SK-N-MC (cell line): ENCODE results near the gene NEDD8.
A peak's percentile ranks its signal among the peaks of the same experiment; 100 is the strongest.

Experiments used
- DNase-seq: peaks from one replicate; pipeline ENCODE4 v3.0.0-alpha.2; 2011; ENCODE audit warnings: low read depth, low spot score
- H3K27ac ChIP-seq: fragments of 200-600 bp; sonication (generic); 2 replicates; pipeline ENCODE4 v1.5.1; 2016; ENCODE audit warnings: mixed run types
- H3K36me3 ChIP-seq: fragments of 200-600 bp; sonication (generic); 2 replicates; pipeline ENCODE4 v1.6.1; 2017; ENCODE audit warnings: antibody characterized with exemption, low read length, mixed read lengths; ENCODE audit not compliant: insufficient read depth
- H3K4me3 ChIP-seq: fragments of 200-600 bp; sonication (generic); 2 replicates; pipeline ENCODE4 v1.5.1; 2016
- H3K9ac ChIP-seq: fragments of 200-600 bp; sonication (generic); 2 replicates; pipeline ENCODE4 v1.8.0; 2017; ENCODE audit warnings: mixed run types, mixed read lengths; ENCODE audit not compliant: insufficient read length
- H3K9me3 ChIP-seq: fragments of 200-600 bp; sonication (generic); 2 replicates; pipeline ENCODE4 v1.6.1; 2017; ENCODE audit warnings: low read depth, mild to moderate bottlenecking, antibody characterized with exemption, low read length, moderate library complexity, mixed read lengths
- EZH2 ChIP-seq: fragments of 200-600 bp; sonication (generic); IDR thresholded peaks from one replicate; pipeline ENCODE4 v1.6.1; 2017; ENCODE audit warnings: antibody characterized with exemption
- FOXP2 ChIP-seq: optimal IDR thresholded peaks from 2 replicates; pipeline ENCODE3; 2011; ENCODE audit warnings: mild to moderate bottlenecking, moderate library complexity; ENCODE audit not compliant: insufficient read depth; ENCODE audit errors: extremely low read length, control extremely low read depth
- POLR2AphosphoS5 ChIP-seq: IDR thresholded peaks from 2 replicates; pipeline ENCODE4 v1.6.1; 2012; ENCODE audit warnings: mild to moderate bottlenecking, low read depth, low read length, borderline replicate concordance

Gene NEDD8

DNA sequence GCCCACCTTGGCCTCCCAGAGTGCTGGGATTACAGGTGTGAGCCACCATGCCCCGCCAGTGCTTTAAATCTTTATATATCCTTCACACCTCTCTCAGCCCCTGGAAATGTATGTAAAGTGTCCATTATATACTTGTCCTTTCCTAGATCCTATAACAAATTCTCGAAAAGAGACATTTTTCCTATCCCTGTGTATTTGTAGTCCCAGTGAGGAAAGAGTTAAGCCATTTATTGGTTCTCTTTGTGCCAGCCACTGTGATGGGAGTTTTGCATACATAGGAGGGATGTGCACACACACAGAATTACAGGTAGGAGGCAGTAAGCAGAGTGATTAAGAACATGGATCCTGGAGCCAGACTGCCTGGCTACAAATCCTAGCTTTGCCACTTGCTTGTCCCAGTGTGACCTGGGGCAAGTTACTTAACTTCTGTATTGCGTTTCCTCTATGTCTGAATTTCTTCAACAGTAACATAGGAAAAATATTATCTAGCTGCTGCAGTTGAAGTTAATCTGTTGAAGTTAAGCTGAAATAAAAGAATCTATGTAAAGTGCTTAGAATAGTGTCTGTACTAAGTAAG is 41.3 kb upstream of the NEDD8 start:
- no peak overlapping the region for H3K4me3 ChIP-seq
- no peaks in the 10 kb centered on the region for H3K9me3 ChIP-seq
- no peak overlapping the region for H3K9ac ChIP-seq
- no peaks in the 10 kb centered on the region for H3K36me3 ChIP-seq
- no peak overlapping the region for H3K27ac ChIP-seq
- no peak for DNase-seq
- TF ChIP-seq EZH2 (no peak), POLR2AphosphoS5 (no peak), FOXP2 (no peak)

DNA sequence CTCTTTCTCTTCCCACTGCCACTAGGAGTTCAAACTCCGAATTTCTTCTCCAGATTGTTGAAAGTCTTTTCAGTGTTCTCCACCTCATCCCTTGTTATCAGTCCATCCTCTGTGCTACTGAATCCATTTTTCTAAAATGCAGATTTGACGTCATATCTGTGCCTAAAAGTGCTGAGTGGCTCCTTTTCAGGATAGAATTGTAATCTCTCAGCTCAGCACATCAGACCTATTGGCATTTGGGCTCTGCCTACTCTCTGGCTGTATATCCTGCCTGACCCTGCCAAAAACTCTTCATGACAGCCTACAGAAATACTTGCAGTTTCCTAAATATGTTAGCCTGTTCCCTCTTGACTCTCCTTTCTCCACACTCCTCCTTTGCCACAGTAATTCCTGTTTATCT is 40.3 kb upstream of the NEDD8 start:
- Histone ChIP-seq H3K9ac (peak overlapping the region; percentile 18), H3K27ac (no peak overlapping the region), H3K36me3 (no peaks in the 10 kb centered on the region), H3K9me3 (no peaks in the 10 kb centered on the region), H3K4me3 (no peak overlapping the region; the same call in 1 of the 2 replicates)
- no peak for DNase-seq
- TF ChIP-seq POLR2AphosphoS5 = no peak
- no peak for TF ChIP-seq FOXP2
- no peak for TF ChIP-seq EZH2

- Histone ChIP-seq H3K36me3 (no peaks in the 10 kb centered on the region), H3K4me3 (peak overlapping the region; percentile 91), H3K27ac (no peak overlapping the region), H3K9ac (peak overlapping the region; percentile 98), H3K9me3 (no peaks in the 10 kb centered on the region)
- TF ChIP-seq EZH2 (no peak), FOXP2 (no peak), POLR2AphosphoS5 (no peak)
- no peak for DNase-seq
Observed at GRCh38 chr14:24271834-24272263, 39.7 kb upstream of the NEDD8 start.

GRCh38 chr14:24271134-24271833 is 39.1 kb upstream of the NEDD8 start, which contains the start of gene RABGGTA:
Gene RABGGTA, minus strand, starts transcription at chr14:24271597. Its CDS starts 482 bp downstream, at chr14:24271115.
- Histone ChIP-seq H3K4me3 (peak within 1 kb of the TSS; percentile 91), H3K36me3 (no peaks in the 10 kb centered on the region), H3K9me3 (no peaks in the 10 kb centered on the region), H3K27ac (peak within 1 kb of the TSS; percentile 94), H3K9ac (peak within 1 kb of the TSS; percentile 98)
- TF ChIP-seq EZH2 (no peak), POLR2AphosphoS5 (peak; percentile 80), FOXP2 (peak; percentile 79)
- peak; percentile 18 for DNase-seq

DNA sequence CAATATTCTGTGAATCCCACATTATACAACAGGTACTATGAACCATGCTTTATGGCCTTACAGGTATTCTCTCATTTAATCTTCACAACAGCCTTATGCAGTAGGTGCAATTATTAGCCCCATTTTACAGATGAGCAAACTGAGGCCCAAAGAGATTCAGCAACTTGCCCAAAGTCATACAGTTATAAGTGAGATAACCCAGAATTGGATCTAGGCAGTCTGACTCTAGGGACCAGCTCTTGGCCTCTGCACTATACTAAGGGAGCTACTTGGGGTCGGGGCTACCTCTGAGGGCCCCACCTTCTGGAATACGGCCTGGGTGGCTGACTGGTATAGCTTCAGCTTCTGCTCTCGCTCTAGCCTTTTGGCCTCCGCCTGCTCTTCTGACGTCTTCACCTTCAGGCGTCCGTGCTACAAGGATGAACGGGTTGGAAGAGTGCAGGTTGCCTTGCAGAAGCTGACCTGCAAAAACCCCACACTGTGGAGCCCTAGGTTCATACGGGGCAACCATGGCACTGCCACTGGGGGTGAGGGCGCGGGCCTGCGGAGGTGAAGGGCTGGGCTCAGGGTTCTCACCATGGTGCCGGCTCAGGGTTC is 38.5 kb upstream of the NEDD8 start:
- TF ChIP-seq FOXP2 (no peak), POLR2AphosphoS5 (no peak), EZH2 (no peak)
- H3K9ac ChIP-seq = peak overlapping the region; percentile 98
- no peak for DNase-seq
- H3K27ac ChIP-seq = peak overlapping the region; percentile 94
- no peaks in the 10 kb centered on the region for H3K36me3 ChIP-seq
- H3K9me3 ChIP-seq = no peaks in the 10 kb centered on the region
- H3K4me3 ChIP-seq = peak overlapping the region; percentile 91

- TF ChIP-seq FOXP2 = no peak
- TF ChIP-seq POLR2AphosphoS5 = no peak
- no peak for TF ChIP-seq EZH2
- no peak for DNase-seq
- H3K9ac ChIP-seq = no peak overlapping the region
Observed at GRCh38 chr14:24269910-24270536, 37.9 kb upstream of the NEDD8 start.

DNA sequence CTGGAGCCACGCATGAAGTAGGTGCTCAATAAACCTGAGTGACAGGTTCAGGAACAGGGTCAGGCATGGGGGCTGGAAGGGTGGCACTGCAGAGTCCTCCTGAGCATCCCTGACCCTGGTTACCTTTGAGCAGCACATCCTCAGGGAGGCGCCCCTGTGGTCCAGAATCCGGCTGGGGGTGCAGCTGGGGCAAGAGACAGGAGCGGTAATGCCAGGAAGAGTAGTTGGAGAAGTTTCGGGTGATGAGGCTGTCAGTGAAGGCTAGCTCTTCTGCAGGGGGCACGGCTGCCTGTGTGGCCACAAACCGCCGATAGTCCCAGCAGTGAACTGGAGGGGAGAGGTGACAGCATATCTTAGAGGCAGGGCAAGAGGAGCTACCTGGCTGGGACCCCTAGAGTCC is 37.2 kb upstream of the NEDD8 start:
- no peak overlapping the region for H3K9ac ChIP-seq
- no peak overlapping the region for H3K4me3 ChIP-seq
- no peak for DNase-seq
- no peak for TF ChIP-seq POLR2AphosphoS5
- no peak for TF ChIP-seq FOXP2
- no peak for TF ChIP-seq EZH2
- no peaks in the 10 kb centered on the region for H3K36me3 ChIP-seq
- no peaks in the 10 kb centered on the region for H3K9me3 ChIP-seq
- H3K27ac ChIP-seq = no peak overlapping the region

More at GRCh38 chr14:24269910-24270536, 37.9 kb upstream of the NEDD8 start:
- Histone ChIP-seq H3K36me3 (no peaks in the 10 kb centered on the region), H3K27ac (no peak overlapping the region), H3K4me3 (no peak overlapping the region), H3K9me3 (no peaks in the 10 kb centered on the region)

- no peak for TF ChIP-seq POLR2AphosphoS5
- no peak overlapping the region for H3K9ac ChIP-seq
- DNase-seq = no peak
- no peak overlapping the region for H3K27ac ChIP-seq
- H3K9me3 ChIP-seq = no peaks in the 10 kb centered on the region
- H3K4me3 ChIP-seq = no peak overlapping the region
- H3K36me3 ChIP-seq = no peaks in the 10 kb centered on the region
Observed at GRCh38 chr14:24268225-24268624, 36.1 kb upstream of the NEDD8 start.
